ENCODE results near the gene SETBP1.

DNA sequence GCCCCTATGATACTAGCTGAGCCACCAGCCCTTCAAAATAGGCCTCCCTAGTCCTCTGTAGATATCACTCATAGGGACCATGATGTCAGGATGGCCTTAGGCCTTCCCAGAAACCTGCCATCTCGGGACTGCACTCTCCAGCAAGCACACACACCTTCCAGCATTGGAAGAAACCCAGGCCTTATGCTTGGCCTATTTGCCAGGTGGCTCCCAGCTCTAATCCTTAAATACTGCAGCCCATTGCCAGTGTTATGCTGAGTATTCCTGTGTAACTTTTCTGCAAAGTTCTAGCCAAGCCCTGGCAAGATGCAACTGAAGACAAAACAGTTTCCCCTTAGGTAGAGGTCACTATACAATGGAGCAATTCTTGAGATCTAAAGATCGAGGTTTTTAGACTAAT lies 316.5 kb downstream of the SETBP1 start:
- TF ChIP-seq ZNF747 (tag by site-specific recombination; IDR thresholded peaks at IDR 0.05): no peak
- no peak for TF ChIP-seq PRDM1 (tag by site-specific recombination; IDR thresholded peaks at IDR 0.05)
- TF ChIP-seq, protein P1, sequence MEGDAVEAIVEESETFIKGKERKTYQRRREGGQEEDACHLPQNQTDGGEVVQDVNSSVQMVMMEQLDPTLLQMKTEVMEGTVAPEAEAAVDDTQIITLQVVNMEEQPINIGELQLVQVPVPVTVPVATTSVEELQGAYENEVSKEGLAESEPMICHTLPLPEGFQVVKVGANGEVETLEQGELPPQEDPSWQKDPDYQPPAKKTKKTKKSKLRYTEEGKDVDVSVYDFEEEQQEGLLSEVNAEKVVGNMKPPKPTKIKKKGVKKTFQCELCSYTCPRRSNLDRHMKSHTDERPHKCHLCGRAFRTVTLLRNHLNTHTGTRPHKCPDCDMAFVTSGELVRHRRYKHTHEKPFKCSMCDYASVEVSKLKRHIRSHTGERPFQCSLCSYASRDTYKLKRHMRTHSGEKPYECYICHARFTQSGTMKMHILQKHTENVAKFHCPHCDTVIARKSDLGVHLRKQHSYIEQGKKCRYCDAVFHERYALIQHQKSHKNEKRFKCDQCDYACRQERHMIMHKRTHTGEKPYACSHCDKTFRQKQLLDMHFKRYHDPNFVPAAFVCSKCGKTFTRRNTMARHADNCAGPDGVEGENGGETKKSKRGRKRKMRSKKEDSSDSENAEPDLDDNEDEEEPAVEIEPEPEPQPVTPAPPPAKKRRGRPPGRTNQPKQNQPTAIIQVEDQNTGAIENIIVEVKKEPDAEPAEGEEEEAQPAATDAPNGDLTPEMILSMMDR (tag by site-specific recombination; IDR thresholded peaks at IDR 0.05): no peak
- TF ChIP-seq ZBTB17 (tag by site-specific recombination; IDR thresholded peaks at IDR 0.05): no peak
- TF ChIP-seq ZNF23 (tag by site-specific recombination; IDR thresholded peaks at IDR 0.05; ENCODE audit: borderline replicate concordance): no peak
- TF ChIP-seq ZNF510 (tag by site-specific recombination; IDR thresholded peaks at IDR 0.05; ENCODE audit: insufficient replicate concordance): no peak
- TF ChIP-seq, protein P2, sequence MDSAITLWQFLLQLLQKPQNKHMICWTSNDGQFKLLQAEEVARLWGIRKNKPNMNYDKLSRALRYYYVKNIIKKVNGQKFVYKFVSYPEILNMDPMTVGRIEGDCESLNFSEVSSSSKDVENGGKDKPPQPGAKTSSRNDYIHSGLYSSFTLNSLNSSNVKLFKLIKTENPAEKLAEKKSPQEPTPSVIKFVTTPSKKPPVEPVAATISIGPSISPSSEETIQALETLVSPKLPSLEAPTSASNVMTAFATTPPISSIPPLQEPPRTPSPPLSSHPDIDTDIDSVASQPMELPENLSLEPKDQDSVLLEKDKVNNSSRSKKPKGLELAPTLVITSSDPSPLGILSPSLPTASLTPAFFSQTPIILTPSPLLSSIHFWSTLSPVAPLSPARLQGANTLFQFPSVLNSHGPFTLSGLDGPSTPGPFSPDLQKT (IDR thresholded peaks at IDR 0.05; ENCODE audit: borderline replicate concordance, low read depth, low read length): no peak
- TF ChIP-seq, protein P3, sequence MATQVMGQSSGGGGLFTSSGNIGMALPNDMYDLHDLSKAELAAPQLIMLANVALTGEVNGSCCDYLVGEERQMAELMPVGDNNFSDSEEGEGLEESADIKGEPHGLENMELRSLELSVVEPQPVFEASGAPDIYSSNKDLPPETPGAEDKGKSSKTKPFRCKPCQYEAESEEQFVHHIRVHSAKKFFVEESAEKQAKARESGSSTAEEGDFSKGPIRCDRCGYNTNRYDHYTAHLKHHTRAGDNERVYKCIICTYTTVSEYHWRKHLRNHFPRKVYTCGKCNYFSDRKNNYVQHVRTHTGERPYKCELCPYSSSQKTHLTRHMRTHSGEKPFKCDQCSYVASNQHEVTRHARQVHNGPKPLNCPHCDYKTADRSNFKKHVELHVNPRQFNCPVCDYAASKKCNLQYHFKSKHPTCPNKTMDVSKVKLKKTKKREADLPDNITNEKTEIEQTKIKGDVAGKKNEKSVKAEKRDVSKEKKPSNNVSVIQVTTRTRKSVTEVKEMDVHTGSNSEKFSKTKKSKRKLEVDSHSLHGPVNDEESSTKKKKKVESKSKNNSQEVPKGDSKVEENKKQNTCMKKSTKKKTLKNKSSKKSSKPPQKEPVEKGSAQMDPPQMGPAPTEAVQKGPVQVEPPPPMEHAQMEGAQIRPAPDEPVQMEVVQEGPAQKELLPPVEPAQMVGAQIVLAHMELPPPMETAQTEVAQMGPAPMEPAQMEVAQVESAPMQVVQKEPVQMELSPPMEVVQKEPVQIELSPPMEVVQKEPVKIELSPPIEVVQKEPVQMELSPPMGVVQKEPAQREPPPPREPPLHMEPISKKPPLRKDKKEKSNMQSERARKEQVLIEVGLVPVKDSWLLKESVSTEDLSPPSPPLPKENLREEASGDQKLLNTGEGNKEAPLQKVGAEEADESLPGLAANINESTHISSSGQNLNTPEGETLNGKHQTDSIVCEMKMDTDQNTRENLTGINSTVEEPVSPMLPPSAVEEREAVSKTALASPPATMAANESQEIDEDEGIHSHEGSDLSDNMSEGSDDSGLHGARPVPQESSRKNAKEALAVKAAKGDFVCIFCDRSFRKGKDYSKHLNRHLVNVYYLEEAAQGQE (tag by site-specific recombination; IDR thresholded peaks at IDR 0.05): no peak
- TF ChIP-seq ZBTB7A (tag by site-specific recombination; IDR thresholded peaks at IDR 0.05; ENCODE audit: low read depth): no peak
- TF ChIP-seq, protein P4, sequence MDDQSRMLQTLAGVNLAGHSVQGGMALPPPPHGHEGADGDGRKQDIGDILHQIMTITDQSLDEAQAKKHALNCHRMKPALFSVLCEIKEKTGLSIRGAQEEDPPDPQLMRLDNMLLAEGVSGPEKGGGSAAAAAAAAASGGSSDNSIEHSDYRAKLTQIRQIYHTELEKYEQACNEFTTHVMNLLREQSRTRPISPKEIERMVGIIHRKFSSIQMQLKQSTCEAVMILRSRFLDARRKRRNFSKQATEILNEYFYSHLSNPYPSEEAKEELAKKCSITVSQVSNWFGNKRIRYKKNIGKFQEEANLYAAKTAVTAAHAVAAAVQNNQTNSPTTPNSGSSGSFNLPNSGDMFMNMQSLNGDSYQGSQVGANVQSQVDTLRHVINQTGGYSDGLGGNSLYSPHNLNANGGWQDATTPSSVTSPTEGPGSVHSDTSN (CRISPR knock-in tag; IDR thresholded peaks at IDR 0.05): no peak
- no peak for TF ChIP-seq ZFP3 (tag by site-specific recombination; IDR thresholded peaks at IDR 0.05; ENCODE audit: low read depth)
